ENCODE data around the gene CAMK1D. TPM values are rescaled to one million over a fixed set of nuclear protein-coding genes. Genes with fewer than 3 reads are reported as not detected.
A peak's percentile ranks its signal among the peaks of the same experiment; 100 is the strongest.

CAMK1D gene
- total RNA-seq, 1 donor from 2014 or later: 7.6 TPM

- no peak for TF ChIP-seq CTCF (IDR thresholded peaks at IDR 0.05; ENCODE audit: unreplicated experiment)
- H3K4me3 Mint-ChIP-seq: no peak overlapping the region
- H3K27ac Mint-ChIP-seq: no peak overlapping the region
- H3K27me3 Mint-ChIP-seq (ENCODE audit: low read depth): peaks cover 14% of the 10 kb centered on the region
- DNase-seq (ENCODE audit: low spot score in 2 of 2, unreplicated experiment in 2 of 2): peak in 1 of 2 experiments; percentile 16
- no peaks in the 10 kb centered on the region for H3K9me3 Mint-ChIP-seq
- no peaks in the 10 kb centered on the region for H3K4me1 Mint-ChIP-seq
- no peaks in the 10 kb centered on the region for H3K36me3 Mint-ChIP-seq
Measured at GRCh38 chr10:12509016-12509793, 159.9 kb downstream of the CAMK1D start.

GRCh38 chr10:12509794-12510100, 160.4 kb downstream of the CAMK1D start:
- Mint-ChIP-seq H3K27ac (no peak overlapping the region), H3K4me3 (no peak overlapping the region), H3K36me3 (no peaks in the 10 kb centered on the region), H3K9me3 (no peaks in the 10 kb centered on the region), H3K27me3 (ENCODE audit: low read depth) (peaks cover 13% of the 10 kb centered on the region), H3K4me1 (no peaks in the 10 kb centered on the region)
- no peak for DNase-seq (ENCODE audit: low spot score in 2 of 2, unreplicated experiment in 2 of 2)
- no peak for TF ChIP-seq CTCF (IDR thresholded peaks at IDR 0.05; ENCODE audit: unreplicated experiment)

GRCh38 chr10:12510501-12510941, 161.2 kb downstream of the CAMK1D start:
- DNase-seq (ENCODE audit: low spot score in 2 of 2, unreplicated experiment in 2 of 2): peak in 1 of 2 experiments; percentile 25
- Mint-ChIP-seq H3K36me3 (no peaks in the 10 kb centered on the region), H3K27ac (no peak overlapping the region), H3K4me1 (no peaks in the 10 kb centered on the region), H3K9me3 (no peaks in the 10 kb centered on the region), H3K4me3 (no peak overlapping the region), H3K27me3 (ENCODE audit: low read depth) (peaks cover 9% of the 10 kb centered on the region)
- no peak for TF ChIP-seq CTCF (IDR thresholded peaks at IDR 0.05; ENCODE audit: unreplicated experiment)

- H3K27ac Mint-ChIP-seq: no peak overlapping the region
- H3K9me3 Mint-ChIP-seq: no peaks in the 10 kb centered on the region
- H3K36me3 Mint-ChIP-seq: no peaks in the 10 kb centered on the region
- DNase-seq (ENCODE audit: low spot score in 2 of 2, unreplicated experiment in 2 of 2): no peak
- no peak overlapping the region for H3K4me3 Mint-ChIP-seq
- peaks cover 9% of the 10 kb centered on the region for H3K27me3 Mint-ChIP-seq (ENCODE audit: low read depth)
- TF ChIP-seq CTCF (IDR thresholded peaks at IDR 0.05; ENCODE audit: unreplicated experiment): no peak
- no peaks in the 10 kb centered on the region for H3K4me1 Mint-ChIP-seq
Measured at GRCh38 chr10:12510984-12511383, 161.6 kb downstream of the CAMK1D start.

GRCh38 chr10:12511651-12512050, 162.3 kb downstream of the CAMK1D start:
- Mint-ChIP-seq H3K4me3 (no peak overlapping the region), H3K27ac (no peak overlapping the region), H3K9me3 (no peaks in the 10 kb centered on the region), H3K27me3 (ENCODE audit: low read depth) (peaks cover 9% of the 10 kb centered on the region), H3K36me3 (no peaks in the 10 kb centered on the region), H3K4me1 (no peaks in the 10 kb centered on the region)
- no peak for TF ChIP-seq CTCF (IDR thresholded peaks at IDR 0.05; ENCODE audit: unreplicated experiment)
- peak in 1 of 2 experiments; percentile 21 for DNase-seq (ENCODE audit: low spot score in 2 of 2, unreplicated experiment in 2 of 2)

All from mesothelial cell of epicardium (in vitro differentiated cells).